Panc1 (cell line): ENCODE data around the gene TMEM208. TPM values are rescaled to one million over a fixed set of nuclear protein-coding genes. Genes with fewer than 3 reads are reported as not detected.

Experiments used
- ATAC-seq: fragments of 200-7000 bp; cut with Tn5 transposase; 2 replicates; pipeline ENCODE4 v1.9.1; 2020; ENCODE audit warnings: mild to moderate bottlenecking, moderate library complexity
- BruUV-seq: library from RNA; stranded (reverse); fragments of 400-500 nt; replicated peaks from 2 replicates; lab custom pipeline; 2021; lab: Mats Ljungman, UMichigan
- CTCF ChIA-PET: fragments of 300-600 bp; sonication (Branson Sonifier 250); formaldehyde crosslinking; loops from one replicate; lab custom pipeline; 2022; ENCODE audit warnings: antibody characterized with exemption; lab: Charles Lee
- POLR2A ChIA-PET: fragments of 300-600 bp; sonication (Branson Sonifier 250); formaldehyde crosslinking; loops from one replicate; lab custom pipeline; 2022; ENCODE audit warnings: antibody characterized with exemption; lab: Charles Lee
- DNase-seq: peaks from one replicate; pipeline ENCODE4 v3.0.0-alpha.2; 2010; ENCODE audit warnings: low read depth, low spot score
- H3K27ac ChIP-seq: 2 replicates; pipeline ENCODE4 v1.5.1; 2011; ENCODE audit warnings: mild to moderate bottlenecking, low read length, inconsistent platforms
- H3K27me3 ChIP-seq: fragments of 200-500 bp; sonication (Bioruptor generic); 2 replicates; pipeline ENCODE4 v1.6.0; 2014; ENCODE audit warnings: low read length, inconsistent platforms; ENCODE audit not compliant: control insufficient read depth, insufficient read depth
- H3K36me3 ChIP-seq: fragments of 200-500 bp; sonication (Bioruptor generic); 2 replicates; pipeline ENCODE4 v1.5.1; 2014; ENCODE audit warnings: inconsistent platforms, mild to moderate bottlenecking, low read length, moderate library complexity; ENCODE audit not compliant: control insufficient read depth, insufficient read depth
- H3K4me1 ChIP-seq: 2 replicates; pipeline ENCODE4 v1.5.1; 2011; ENCODE audit warnings: inconsistent platforms, mild to moderate bottlenecking, low read length, moderate library complexity; ENCODE audit not compliant: control insufficient read depth, insufficient read depth
- H3K4me3 ChIP-seq, 2 experiments: 2 replicates each; pipeline ENCODE4 v1.5.1; 2011 to 2012; ENCODE audit warnings: low read depth in 2 of 2, low read length in 2 of 2, mild to moderate bottlenecking in 2 of 2, inconsistent platforms in 1 of 2, moderate library complexity in 1 of 2
- H3K9me3 ChIP-seq: fragments of 200-500 bp; sonication (Bioruptor generic); 2 replicates; pipeline ENCODE4 v1.5.1; 2014; ENCODE audit warnings: low read depth, mild to moderate bottlenecking, inconsistent platforms, low read length, moderate library complexity; ENCODE audit not compliant: control insufficient read depth, insufficient read depth
- POLR2AphosphoS5 ChIP-seq: IDR thresholded peaks from 2 replicates; pipeline ENCODE4 v1.6.1; 2012; ENCODE audit warnings: mild to moderate bottlenecking, low read depth, low read length, moderate library complexity
- SIN3A ChIP-seq: IDR thresholded peaks from 2 replicates; pipeline ENCODE4 v1.6.1; 2012; ENCODE audit warnings: low read depth, mild to moderate bottlenecking, low read length, moderate library complexity, borderline replicate concordance; ENCODE audit not compliant: insufficient read depth
- TCF7L2 ChIP-seq: IDR thresholded peaks from 2 replicates; pipeline ENCODE4 v1.6.1; 2011; ENCODE audit warnings: mild to moderate bottlenecking, low read depth, low read length, inconsistent platforms
- in situ Hi-C: cut with HindIII; loops from 2 replicates; pipeline ENCODE4 v1.10.0; 2016; ENCODE audit warnings: low sequenced_read_pairs, low pct_unique_long_range_greater_than_20kb
- intact Hi-C: fragments of 100-400 bp; cut with micrococcal nuclease; formaldehyde crosslinking; loops from one replicate; pipeline ENCODE4 v1.10.0; 2022; ENCODE audit not compliant: unreplicated experiment
- total RNA-seq: library from RNA; stranded (reverse); gene quantifications from one replicate; pipeline ENCODE4 v1.2.1, GENCODE V29; 2021; ENCODE audit not compliant: unreplicated experiment
- TF ChIP-seq, protein P1 (sequence below), 2 experiments: IDR thresholded peaks; 2 replicates each; pipeline ENCODE4 v1.6.1; 2011 to 2012; ENCODE audit warnings: low read depth in 2 of 2, control low read depth in 1 of 2, low read length in 1 of 2, mild to moderate bottlenecking in 1 of 2, moderate library complexity in 1 of 2; ENCODE audit not compliant: insufficient read depth in 1 of 2
- TF ChIP-seq, protein P2 (sequence below): fragments of 450-650 bp; IDR thresholded peaks from 2 replicates; pipeline ENCODE4 v1.5.1; 2017; ENCODE audit warnings: mild to moderate bottlenecking

Gene TMEM208
- total RNA-seq, 1 experiment from 2014 or later: 25.6 TPM

DNA sequence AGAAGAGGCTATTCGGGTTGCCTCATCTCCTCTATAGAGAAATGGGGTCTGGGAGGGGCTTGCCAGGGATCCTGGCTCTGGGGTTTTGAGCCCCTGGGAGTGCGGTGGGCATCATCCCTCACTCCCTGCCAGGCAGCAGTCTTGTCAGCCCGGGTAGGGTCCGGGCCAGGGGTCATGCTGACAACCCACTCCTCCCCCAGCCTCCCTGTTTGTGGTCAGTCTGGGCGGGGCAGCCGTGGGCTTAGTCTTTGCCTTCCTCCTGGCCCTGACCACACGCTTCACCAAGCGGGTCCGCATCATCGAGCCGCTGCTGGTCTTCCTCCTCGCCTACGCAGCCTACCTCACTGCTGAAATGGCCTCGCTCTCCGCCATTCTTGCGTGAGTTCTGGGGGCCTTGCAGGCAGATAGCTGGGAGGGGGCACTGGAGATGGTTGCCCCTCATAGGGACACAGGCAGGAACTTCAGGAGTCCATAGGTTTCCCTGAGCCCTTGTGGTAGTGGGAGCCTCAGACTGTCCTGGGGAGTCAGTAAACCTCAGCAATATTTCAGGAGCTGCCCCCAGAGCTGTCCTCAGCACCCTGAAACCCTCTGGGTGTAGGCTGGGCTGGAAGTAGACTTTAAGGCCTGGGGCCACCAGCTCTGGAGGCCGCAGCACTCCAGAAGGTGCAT lies 28.8 kb downstream of the TMEM208 start:
- in situ Hi-C loops: no loop called here
- TF ChIP-seq SIN3A (no peak), POLR2AphosphoS5 (no peak), TCF7L2 (no peak)
- TF ChIP-seq, protein P1, sequence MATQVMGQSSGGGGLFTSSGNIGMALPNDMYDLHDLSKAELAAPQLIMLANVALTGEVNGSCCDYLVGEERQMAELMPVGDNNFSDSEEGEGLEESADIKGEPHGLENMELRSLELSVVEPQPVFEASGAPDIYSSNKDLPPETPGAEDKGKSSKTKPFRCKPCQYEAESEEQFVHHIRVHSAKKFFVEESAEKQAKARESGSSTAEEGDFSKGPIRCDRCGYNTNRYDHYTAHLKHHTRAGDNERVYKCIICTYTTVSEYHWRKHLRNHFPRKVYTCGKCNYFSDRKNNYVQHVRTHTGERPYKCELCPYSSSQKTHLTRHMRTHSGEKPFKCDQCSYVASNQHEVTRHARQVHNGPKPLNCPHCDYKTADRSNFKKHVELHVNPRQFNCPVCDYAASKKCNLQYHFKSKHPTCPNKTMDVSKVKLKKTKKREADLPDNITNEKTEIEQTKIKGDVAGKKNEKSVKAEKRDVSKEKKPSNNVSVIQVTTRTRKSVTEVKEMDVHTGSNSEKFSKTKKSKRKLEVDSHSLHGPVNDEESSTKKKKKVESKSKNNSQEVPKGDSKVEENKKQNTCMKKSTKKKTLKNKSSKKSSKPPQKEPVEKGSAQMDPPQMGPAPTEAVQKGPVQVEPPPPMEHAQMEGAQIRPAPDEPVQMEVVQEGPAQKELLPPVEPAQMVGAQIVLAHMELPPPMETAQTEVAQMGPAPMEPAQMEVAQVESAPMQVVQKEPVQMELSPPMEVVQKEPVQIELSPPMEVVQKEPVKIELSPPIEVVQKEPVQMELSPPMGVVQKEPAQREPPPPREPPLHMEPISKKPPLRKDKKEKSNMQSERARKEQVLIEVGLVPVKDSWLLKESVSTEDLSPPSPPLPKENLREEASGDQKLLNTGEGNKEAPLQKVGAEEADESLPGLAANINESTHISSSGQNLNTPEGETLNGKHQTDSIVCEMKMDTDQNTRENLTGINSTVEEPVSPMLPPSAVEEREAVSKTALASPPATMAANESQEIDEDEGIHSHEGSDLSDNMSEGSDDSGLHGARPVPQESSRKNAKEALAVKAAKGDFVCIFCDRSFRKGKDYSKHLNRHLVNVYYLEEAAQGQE (IDR thresholded peaks at IDR 0.05; ENCODE audit: insufficient read depth in 1 of 2, low read depth in 2 of 2, low read length in 1 of 2): no peak
- TF ChIP-seq, protein P2, sequence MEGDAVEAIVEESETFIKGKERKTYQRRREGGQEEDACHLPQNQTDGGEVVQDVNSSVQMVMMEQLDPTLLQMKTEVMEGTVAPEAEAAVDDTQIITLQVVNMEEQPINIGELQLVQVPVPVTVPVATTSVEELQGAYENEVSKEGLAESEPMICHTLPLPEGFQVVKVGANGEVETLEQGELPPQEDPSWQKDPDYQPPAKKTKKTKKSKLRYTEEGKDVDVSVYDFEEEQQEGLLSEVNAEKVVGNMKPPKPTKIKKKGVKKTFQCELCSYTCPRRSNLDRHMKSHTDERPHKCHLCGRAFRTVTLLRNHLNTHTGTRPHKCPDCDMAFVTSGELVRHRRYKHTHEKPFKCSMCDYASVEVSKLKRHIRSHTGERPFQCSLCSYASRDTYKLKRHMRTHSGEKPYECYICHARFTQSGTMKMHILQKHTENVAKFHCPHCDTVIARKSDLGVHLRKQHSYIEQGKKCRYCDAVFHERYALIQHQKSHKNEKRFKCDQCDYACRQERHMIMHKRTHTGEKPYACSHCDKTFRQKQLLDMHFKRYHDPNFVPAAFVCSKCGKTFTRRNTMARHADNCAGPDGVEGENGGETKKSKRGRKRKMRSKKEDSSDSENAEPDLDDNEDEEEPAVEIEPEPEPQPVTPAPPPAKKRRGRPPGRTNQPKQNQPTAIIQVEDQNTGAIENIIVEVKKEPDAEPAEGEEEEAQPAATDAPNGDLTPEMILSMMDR: no peak
- H3K4me3 ChIP-seq: no peak overlapping the region
- ATAC-seq (no peak), DNase-seq (no peak)
- ChIA-PET CTCF (no interaction called here), POLR2A (no interaction called here)
- no peaks in the 10 kb centered on the region for H3K9me3 ChIP-seq
- H3K4me1 ChIP-seq: no peaks in the 10 kb centered on the region
- H3K27me3 ChIP-seq: no peaks in the 10 kb centered on the region
- H3K27ac ChIP-seq: no peak overlapping the region
- intact Hi-C loops: no loop called here
- no TSS peak for BruUV-seq
- no peaks in the 10 kb centered on the region for H3K36me3 ChIP-seq

DNA sequence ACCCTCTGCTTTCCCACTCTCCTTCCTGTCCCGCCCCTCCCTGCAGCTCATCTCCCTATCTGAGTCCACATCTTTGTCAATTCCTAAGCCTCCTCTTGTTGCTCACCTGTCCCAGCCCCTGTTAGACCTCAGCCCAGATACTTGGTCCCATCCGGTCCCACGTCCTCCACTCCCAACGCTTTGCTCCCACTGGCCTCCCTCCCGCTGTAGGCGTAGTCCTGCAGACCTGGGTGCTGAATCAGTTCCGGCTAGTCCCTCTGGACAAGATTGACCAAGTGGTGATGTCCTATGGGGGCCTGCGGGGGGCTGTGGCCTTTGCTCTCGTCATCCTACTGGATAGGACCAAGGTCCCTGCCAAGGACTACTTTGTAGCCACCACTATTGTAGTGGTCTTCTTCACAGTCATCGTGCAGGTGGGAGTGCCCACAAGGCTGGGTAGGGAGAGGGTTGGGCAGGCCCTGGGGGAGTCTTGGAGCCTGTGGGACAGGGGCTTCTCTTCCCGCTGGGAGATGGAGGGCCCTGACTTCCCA lies 29.8 kb downstream of the TMEM208 start:
- H3K36me3 ChIP-seq: no peaks in the 10 kb centered on the region
- ATAC-seq (no peak), DNase-seq (no peak)
- in situ Hi-C loops (no loop called here), intact Hi-C loops (no loop called here)
- TF ChIP-seq, protein P1 (IDR thresholded peaks at IDR 0.05; ENCODE audit: insufficient read depth in 1 of 2, low read depth in 2 of 2, low read length in 1 of 2): no peak
- H3K4me1 ChIP-seq: no peaks in the 10 kb centered on the region
- no TSS peak for BruUV-seq
- no peaks in the 10 kb centered on the region for H3K27me3 ChIP-seq
- POLR2A ChIA-PET: no interaction called here
- no peaks in the 10 kb centered on the region for H3K9me3 ChIP-seq
- no peak overlapping the region for H3K4me3 ChIP-seq
- CTCF ChIA-PET: no interaction called here
- no peak overlapping the region for H3K27ac ChIP-seq
